Ishikawa (cell line): ENCODE results near the gene FGGY.

Experiments used
- CEBPB ChIP-seq: IDR thresholded peaks from 2 replicates; pipeline ENCODE4 v1.6.1; 2012
- CREB1 ChIP-seq: IDR thresholded peaks from 2 replicates; pipeline ENCODE4 v1.6.1; 2012; ENCODE audit warnings: low read depth
- EGR1 ChIP-seq: IDR thresholded peaks from 2 replicates; pipeline ENCODE4 v1.6.1; 2012
- EP300 ChIP-seq: IDR thresholded peaks from 2 replicates; pipeline ENCODE4 v1.6.1; 2012; ENCODE audit warnings: borderline replicate concordance
- FOXM1 ChIP-seq: IDR thresholded peaks from 2 replicates; pipeline ENCODE4 v1.6.1; 2012; ENCODE audit warnings: low read depth, borderline replicate concordance
- NFIC ChIP-seq: IDR thresholded peaks from 2 replicates; pipeline ENCODE4 v1.6.1; 2012
- RAD21 ChIP-seq: IDR thresholded peaks from 2 replicates; pipeline ENCODE4 v1.6.1; 2012; ENCODE audit warnings: low read depth
- TAF1 ChIP-seq: IDR thresholded peaks from 2 replicates; pipeline ENCODE4 v1.6.1; 2012; ENCODE audit warnings: low read depth, mild to moderate bottlenecking
- TCF12 ChIP-seq: IDR thresholded peaks from 2 replicates; pipeline ENCODE4 v1.6.1; 2012; ENCODE audit warnings: low read depth
- TEAD4 ChIP-seq: IDR thresholded peaks from 2 replicates; pipeline ENCODE4 v1.6.1; 2012
- YY1 ChIP-seq: IDR thresholded peaks from 2 replicates; pipeline ENCODE4 v1.6.1; 2012; ENCODE audit warnings: low read depth
- ZBTB7A ChIP-seq: IDR thresholded peaks from 2 replicates; pipeline ENCODE4 v1.6.1; 2012; ENCODE audit warnings: low read depth
- TF ChIP-seq, protein P1 (sequence below): IDR thresholded peaks from 2 replicates; pipeline ENCODE4 v1.6.1; 2012
- TF ChIP-seq, protein P2 (sequence below): IDR thresholded peaks from 2 replicates; pipeline ENCODE4 v1.6.1; 2012
- TF ChIP-seq, protein P3 (sequence below): IDR thresholded peaks from 2 replicates; pipeline ENCODE4 v1.6.1; 2012; ENCODE audit warnings: low read depth, mild to moderate bottlenecking

The FGGY gene

DNA sequence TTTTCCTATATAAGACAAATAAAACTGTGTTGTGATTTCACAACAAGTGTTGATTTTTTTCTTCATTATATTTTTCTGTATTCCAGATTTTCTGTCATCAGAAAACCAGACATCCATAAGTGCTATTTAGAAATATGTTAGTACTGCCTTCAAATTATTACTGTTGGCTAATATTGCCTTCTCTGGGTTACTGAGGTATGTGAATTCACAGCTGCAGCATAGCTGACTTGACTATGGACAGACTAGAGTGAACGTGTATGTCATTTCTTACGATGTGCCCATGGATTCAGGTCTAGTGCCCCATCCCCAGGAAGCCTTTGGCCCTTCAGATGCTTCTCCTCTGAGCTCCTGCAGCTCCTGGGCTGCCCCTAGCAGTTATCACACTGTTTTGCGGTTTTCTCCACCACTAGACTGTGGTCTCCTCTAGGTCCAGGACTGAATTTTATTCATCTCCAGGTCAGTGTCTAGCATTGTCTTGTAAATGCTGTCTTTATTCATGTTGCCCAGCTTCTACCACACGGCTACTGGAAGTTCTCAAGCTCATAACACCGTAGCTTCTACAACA lies 118.5 kb downstream of the FGGY start:
- TF ChIP-seq, protein P1, sequence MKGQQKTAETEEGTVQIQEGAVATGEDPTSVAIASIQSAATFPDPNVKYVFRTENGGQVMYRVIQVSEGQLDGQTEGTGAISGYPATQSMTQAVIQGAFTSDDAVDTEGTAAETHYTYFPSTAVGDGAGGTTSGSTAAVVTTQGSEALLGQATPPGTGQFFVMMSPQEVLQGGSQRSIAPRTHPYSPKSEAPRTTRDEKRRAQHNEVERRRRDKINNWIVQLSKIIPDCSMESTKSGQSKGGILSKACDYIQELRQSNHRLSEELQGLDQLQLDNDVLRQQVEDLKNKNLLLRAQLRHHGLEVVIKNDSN = no peak
- TF ChIP-seq EGR1 (no peak), ZBTB7A (no peak), TEAD4 (no peak), FOXM1 (no peak), RAD21 (no peak), NFIC (no peak), EP300 (no peak)
- TF ChIP-seq, protein P2, sequence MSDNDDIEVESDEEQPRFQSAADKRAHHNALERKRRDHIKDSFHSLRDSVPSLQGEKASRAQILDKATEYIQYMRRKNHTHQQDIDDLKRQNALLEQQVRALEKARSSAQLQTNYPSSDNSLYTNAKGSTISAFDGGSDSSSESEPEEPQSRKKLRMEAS = no peak
- TF ChIP-seq, protein P3, sequence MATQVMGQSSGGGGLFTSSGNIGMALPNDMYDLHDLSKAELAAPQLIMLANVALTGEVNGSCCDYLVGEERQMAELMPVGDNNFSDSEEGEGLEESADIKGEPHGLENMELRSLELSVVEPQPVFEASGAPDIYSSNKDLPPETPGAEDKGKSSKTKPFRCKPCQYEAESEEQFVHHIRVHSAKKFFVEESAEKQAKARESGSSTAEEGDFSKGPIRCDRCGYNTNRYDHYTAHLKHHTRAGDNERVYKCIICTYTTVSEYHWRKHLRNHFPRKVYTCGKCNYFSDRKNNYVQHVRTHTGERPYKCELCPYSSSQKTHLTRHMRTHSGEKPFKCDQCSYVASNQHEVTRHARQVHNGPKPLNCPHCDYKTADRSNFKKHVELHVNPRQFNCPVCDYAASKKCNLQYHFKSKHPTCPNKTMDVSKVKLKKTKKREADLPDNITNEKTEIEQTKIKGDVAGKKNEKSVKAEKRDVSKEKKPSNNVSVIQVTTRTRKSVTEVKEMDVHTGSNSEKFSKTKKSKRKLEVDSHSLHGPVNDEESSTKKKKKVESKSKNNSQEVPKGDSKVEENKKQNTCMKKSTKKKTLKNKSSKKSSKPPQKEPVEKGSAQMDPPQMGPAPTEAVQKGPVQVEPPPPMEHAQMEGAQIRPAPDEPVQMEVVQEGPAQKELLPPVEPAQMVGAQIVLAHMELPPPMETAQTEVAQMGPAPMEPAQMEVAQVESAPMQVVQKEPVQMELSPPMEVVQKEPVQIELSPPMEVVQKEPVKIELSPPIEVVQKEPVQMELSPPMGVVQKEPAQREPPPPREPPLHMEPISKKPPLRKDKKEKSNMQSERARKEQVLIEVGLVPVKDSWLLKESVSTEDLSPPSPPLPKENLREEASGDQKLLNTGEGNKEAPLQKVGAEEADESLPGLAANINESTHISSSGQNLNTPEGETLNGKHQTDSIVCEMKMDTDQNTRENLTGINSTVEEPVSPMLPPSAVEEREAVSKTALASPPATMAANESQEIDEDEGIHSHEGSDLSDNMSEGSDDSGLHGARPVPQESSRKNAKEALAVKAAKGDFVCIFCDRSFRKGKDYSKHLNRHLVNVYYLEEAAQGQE = no peak

DNA sequence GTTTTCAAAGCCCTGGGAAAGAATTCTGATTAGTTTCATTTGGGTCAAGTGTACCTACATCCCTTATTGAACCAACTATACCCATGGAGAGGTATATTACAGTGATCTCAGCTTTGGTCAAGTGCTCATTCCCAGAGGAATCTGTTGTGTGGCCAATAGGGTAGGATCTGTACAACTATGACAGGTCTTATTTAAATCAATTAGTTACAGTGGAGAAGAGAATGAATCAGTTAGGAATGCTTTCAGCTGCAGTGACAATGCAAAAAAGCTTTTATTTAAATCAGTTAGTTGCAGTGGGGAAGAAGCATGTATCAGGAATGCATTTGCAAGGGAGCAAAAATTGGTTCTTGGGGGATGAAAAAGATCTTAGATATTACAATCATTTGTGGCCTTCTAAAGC lies 119.0 kb downstream of the FGGY start:
- TF ChIP-seq TEAD4 (no peak), RAD21 (no peak), EP300 (no peak), EGR1 (no peak), TCF12 (no peak), NFIC (no peak), ZBTB7A (no peak), TAF1 (no peak), YY1 (no peak), CEBPB (no peak), FOXM1 (no peak), CREB1 (no peak)
- TF ChIP-seq, protein P1 = no peak
- TF ChIP-seq, protein P2 = no peak
- TF ChIP-seq, protein P3 = no peak

DNA sequence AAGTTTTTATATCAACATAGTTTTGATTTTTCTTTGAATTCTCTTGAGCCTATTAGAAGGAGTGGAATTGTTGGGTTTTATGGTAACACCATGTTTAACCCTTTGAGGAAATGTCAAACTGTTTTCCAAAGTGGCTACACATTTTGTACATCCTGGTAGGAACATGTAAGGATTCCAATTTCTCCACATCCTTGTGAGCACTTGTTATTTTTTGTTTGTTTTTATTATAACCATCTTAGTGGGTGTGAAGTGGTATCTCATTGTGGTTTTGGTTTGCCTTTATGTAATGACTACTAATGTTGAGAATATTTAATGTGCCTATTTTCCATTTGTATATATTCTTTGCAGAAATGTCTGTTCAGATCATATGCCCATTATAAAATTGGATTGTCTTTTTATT lies 120.5 kb downstream of the FGGY start:
- no peak for TF ChIP-seq TEAD4
- TF ChIP-seq TAF1 = no peak
- TF ChIP-seq EP300 = no peak
- TF ChIP-seq RAD21 = no peak
- TF ChIP-seq, protein P1 = no peak
- TF ChIP-seq CEBPB = no peak
- TF ChIP-seq, protein P2 = no peak
- TF ChIP-seq ZBTB7A = no peak
- no peak for TF ChIP-seq TCF12
- no peak for TF ChIP-seq NFIC
- TF ChIP-seq CREB1 = no peak
- TF ChIP-seq FOXM1 = no peak
- TF ChIP-seq YY1 = no peak
- no peak for TF ChIP-seq EGR1

DNA sequence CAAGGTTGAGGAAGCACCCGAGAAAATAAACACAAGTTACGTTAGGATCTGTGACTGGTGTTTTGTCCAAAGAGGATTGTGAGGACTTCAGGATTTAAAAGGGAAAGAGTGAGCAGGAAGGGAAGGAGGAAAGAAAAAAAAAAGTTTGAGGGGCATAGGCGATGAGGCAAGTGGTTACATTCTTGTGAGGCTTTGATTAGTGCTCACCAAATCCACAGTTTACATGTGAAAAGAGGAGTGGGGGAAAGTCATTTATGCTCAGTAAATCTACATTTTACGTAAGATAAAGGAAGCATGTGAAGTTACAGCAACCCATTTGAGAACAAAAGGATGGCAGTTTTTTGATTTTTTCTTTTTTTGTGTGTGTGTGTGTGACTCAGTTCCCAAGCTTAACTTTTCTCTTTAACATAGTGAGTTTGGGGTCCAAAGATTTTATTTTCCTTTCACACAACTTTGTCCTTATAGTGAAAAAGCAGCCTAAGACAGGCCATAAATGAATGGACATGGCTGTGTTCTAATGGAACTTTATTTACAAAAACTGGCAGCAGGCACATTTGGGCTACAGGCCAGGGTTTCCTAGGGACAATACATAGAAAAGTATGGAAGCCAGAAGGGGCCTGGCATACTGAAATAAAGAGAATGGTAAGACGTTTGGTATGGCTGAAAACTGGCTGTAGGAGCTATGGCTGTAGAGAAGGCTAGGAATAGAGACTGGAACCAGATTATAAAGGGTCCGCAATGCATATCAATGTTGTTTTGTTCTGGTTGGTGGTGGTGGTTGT lies 121.7 kb downstream of the FGGY start:
- TF ChIP-seq CEBPB = no peak
- no peak for TF ChIP-seq RAD21
- no peak for TF ChIP-seq CREB1
- TF ChIP-seq YY1 = no peak
- TF ChIP-seq EGR1 = no peak
- TF ChIP-seq FOXM1 = no peak
- TF ChIP-seq, protein P1 = no peak
- no peak for TF ChIP-seq TCF12
- no peak for TF ChIP-seq NFIC
- no peak for TF ChIP-seq ZBTB7A
